ENCODE measurements around the gene DCLK2. TPM values are rescaled to one million over a fixed set of nuclear protein-coding genes. Genes with fewer than 3 reads are reported as not detected.

Gene DCLK2
- total and polyA plus RNA-seq, 2 of the 8 experiments (the other 6 are each of a cell fraction or from before 2014, with no cell fraction given): 0.32 to 0.37 TPM

DNA sequence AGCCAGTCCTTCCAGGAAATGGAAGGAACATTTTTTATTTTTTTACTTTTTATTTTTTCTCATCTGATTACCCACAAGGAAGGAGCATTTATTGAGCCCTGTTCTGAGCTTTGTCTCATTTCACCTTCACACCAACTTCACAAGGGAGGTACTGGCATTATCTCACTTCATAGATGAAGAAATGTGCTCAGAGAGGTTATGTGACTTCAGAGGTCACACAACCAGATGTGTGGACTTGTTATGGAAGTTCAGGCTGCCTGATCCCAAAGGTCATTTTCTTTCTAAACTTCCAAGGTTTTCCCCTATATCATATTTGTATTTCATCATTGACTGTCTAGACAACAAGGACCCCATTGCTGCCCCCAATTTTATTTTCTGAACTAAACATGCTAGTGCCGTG is 160.3 kb downstream of the DCLK2 start (continued):
- no peak for TF ChIP-seq SAP30 (IDR thresholded peaks at IDR 0.05; ENCODE audit: insufficient read depth, insufficient replicate concordance, low read length)
- TF ChIP-seq SIN3A (conservative IDR thresholded peaks at IDR 0.05 in 1 of 2, IDR thresholded peaks at IDR 0.05 in 1 of 2; ENCODE audit: low read depth in 1 of 2, low read length in 2 of 2): no peak
- TF ChIP-seq PHF8 (conservative IDR thresholded peaks at IDR 0.05; ENCODE audit: low read depth, low read length): no peak
- TF ChIP-seq KDM5A (IDR thresholded peaks at IDR 0.05; ENCODE audit: low read length): no peak
- TF ChIP-seq GTF2F1 (IDR thresholded peaks at IDR 0.05; ENCODE audit: borderline replicate concordance, low read depth, low read length): no peak
